Heart left ventricle (tissue), 13 donors: ENCODE measurements around the gene AP1S2.

ENCODE experiments used
- CTCF ChIP-seq, 12 donors: fragments of 200-600 bp; sonication (generic) in 4 of 12; IDR thresholded peaks; one replicate each; pipeline versions ENCODE4 v1.5.0 to v1.8.0; 2018 to 2022; ENCODE audit warnings: antibody characterized with exemption in 12 of 12, mild to moderate bottlenecking in 5 of 12
- POLR2A ChIP-seq, 2 donors: fragments of 450-650 bp; IDR thresholded peaks; one replicate each; pipeline ENCODE4 v1.6.1; 2017; ENCODE audit warnings: antibody characterized with exemption in 2 of 2, mild to moderate bottlenecking in 2 of 2, moderate library complexity in 2 of 2
- donor health status: ischemic (EF 13 %, LVEDD 7.1; RV severe dilation, severe dysfunction).
- donor health status: DM: no; HTN: yes; CAD: no.
- donor health status: DM: no; HTN: no; CAD: no.
- donor health status: ischemic (EF 25% LVEDD 6.9; RV normal size, moderate dysfunction).
- donor health status: ischemic (EF 25% LVEDD 5.7; RV mildly dilated, moderate dysfunction).
- donor health status: ischemic (EF 35%, LVEDD 5.7; RV mildly dilated, moderate dysfunction).
- donor health status: nonischemic (EF 11% LVEDD 7.7; RV severe dilation, severe dysfunction).
- donor health status: DM: yes; HTN: yes; CAD: no.
- donor health status: PGD.
- donor health status: ischemic (EF 29% LVEDD 5.4; RV normal size, mild dysfunction).
- donor health status: nonischemic (EF 23%, LVEDD 6.1; RV moderate dilation, normal function).

- TF ChIP-seq CTCF (IDR thresholded peaks at IDR 0.05) = no peak
- TF ChIP-seq POLR2A (IDR thresholded peaks at IDR 0.05) = no peak
Observed at GRCh38 chrX:15825936-15826335, 28.7 kb downstream of the AP1S2 start.
